SW 1271 (cell line): ENCODE data around the gene ZNF792.
"Not testable (repeated sequence)": the region's sequence is repeated elsewhere in the genome, so short reads cannot be mapped to it uniquely, and the experiment has no call there.

Experiments
- DNase-seq, 2 experiments: peaks; one replicate each; lab custom pipeline; 2025; lab: John Stamatoyannopoulos, UW

ZNF792 gene

DNA sequence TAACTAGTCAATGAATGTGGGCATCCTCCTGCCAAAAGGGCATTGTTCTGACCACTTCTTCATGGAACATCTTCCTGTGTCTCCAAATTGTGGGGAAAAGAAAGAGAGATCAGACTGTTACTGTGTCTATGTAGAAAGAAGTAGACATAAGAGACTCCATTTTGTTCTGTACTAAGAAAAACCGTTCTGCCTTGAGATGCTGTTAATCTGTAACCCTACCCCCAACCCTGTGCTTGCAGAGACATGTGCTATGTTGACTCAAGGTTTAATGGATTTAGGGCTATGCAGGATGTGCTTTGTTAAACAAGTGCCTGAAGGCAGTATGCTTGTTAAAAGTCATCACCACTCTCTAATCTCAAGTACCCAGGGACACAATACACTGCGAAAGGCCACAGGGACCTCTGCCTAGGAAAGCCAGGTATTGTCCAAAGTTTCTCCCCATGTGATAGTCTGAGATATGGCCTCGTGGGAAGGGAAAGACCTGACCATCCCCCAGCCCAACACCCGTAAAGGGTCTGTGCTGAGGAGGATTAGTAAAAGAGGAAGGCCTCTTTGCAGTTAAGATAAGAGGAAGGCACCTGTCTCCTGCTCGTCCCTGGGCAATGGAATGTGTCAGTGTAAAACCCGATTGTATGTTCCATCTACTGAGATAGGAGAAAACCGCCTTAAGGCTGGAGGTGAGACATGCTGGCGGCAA is 43.8 kb downstream of the ZNF792 start:
- not testable (repeated sequence) for DNase-seq

DNA sequence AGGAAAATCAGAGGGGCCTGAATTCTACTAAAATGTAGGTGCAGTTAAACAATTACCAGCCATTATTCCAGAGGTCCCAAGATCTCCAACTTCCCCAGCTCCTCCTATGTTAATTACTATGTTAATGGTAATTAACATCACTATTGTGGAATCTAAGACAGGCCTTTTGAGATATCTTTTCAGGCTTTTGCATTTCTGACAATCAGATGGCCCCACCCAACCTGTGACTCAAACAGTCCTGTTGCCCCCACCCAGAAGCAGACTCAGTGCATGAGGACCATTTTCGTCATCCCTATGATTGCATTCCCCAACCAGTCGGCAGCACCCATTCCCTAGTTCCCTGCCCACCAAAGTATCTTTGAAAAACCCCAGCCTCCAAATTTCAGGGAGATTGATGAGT is 45.8 kb downstream of the ZNF792 start:
- DNase-seq: no peak

DNA sequence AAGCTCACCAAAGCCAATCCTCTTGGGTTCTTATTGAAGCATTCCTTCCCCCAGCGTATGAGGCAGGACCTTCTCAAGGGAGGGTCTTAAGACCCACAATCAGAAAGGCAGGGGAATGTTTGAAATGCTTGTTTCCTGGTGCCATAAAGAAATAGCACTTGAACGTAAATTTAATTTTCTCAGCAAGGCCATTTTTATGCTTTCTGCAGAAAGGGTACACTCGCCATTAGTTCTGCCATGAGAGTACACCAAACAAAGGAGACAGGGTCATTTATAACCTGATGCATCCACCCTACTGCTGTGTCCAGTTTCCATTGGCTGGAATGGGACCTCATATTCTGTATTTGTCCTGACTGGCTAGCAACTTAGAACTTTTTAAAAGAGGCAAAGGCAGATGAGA is 46.9 kb downstream of the ZNF792 start:
- not testable (repeated sequence) for DNase-seq

DNA sequence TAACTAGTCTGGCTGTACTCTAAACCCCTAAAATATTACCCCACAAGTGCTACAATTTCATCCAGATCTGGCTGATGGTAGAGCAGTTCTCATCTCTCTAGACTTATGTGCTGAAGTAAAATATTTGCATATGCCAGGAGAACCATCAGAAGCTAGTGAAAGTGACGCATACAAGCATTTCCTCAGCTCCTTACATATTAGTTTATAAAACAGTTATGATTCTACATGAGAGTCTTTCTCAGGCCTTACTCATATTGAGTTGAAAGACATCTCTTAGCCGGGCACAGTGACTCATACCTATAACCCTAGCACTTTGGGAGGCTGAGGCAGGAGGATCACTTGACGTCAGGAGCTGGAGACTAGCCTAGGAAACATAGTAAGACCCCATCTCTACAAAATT is 53.3 kb downstream of the ZNF792 start:
- DNase-seq: no peak
